Activated CD4-positive, alpha-beta T cell treated with anti-CD3 and anti-CD28 coated beads for 24 hours (primary cell): Measurements from ENCODE around the gene NAV3.

Experiments
- DNase-seq, 2 donors: peaks; one replicate each; pipeline ENCODE4 v3.0.0-alpha.2; 2020; ENCODE audit warnings: low read depth in 2 of 2

NAV3 gene

DNA sequence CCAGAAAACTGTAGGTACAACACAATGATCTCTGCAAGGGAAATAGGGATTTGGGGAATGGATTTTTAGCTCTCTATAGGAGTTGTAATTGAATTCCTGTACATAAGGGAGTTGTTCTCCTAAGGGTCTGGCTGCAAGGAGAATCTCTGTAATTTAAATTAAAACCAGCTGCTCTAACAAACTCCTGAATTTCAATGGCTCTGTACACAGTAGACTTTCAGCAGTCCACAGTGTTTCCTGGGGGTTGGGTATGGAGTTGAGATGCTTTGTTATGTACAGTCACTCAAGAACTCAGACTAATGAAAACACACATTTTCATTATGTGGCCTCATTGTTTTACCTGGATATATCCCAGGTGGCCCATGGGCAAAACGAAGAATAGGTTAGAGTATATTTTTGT lies 93.2 kb downstream of the NAV3 start:
- no peak for DNase-seq

DNA sequence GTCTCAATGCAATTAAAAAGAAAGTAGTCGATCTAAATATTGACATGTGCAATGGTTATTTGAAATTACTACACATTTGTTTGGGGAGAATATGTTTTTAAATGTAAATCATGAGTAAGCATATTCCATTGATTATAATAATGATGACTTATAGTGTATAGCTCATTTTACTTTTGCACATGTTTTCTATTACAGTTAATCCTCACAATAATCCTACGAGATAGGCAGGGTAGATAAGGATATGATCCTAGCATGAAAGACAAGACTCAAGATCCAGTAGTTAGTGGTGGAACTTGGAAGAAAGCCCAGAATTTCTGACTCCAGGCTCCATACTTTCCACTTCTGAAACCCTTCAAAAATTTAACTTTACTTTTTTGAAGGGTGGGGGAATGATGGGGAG lies 94.0 kb downstream of the NAV3 start:
- no peak for DNase-seq

DNA sequence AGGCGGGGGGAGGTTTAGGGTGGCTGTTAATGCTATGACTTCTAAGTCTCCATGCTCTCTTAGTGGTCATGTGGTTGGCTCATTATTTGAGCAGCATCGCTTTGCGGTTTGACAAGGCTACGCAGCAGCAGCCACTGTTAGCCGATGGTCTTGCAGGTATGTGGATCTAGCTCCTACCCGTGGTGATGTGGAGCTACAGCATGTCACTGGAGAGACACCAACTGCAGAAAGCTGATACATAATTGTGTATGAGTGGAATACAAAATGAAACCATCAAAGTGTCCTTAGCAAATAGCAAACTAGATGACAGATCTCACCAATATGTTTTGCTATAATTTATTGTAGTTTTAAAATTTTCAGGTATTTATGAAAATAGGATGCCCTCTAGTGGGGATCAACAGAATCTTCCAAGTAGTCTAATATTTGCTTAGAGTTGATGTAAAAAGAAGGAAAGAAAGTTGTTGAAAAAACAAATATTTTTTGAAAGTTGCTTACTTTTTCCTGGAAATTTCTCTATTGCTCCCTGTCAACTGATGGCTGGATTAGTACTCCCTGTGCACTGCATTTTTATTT lies 94.9 kb downstream of the NAV3 start:
- DNase-seq = no peak

DNA sequence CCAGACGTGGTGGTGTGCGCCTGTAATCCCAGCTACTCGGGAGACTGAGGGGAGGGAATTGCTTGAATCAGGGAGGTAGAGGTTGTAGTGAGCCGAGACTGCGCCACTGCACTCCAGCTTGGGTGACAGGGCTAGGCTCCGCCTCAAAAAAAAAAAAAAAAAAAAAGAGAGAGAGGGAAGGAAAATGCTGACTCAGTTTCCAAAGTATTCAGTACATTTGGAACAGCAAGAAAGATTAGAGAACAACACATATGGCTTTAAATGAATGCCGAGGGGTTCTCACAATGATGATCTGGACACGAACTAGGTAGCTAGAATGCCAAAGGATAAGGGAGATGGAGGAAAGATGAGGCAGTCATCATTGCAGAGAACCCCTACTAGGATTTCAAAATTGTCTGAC lies 97.4 kb downstream of the NAV3 start:
- no peak for DNase-seq

DNA sequence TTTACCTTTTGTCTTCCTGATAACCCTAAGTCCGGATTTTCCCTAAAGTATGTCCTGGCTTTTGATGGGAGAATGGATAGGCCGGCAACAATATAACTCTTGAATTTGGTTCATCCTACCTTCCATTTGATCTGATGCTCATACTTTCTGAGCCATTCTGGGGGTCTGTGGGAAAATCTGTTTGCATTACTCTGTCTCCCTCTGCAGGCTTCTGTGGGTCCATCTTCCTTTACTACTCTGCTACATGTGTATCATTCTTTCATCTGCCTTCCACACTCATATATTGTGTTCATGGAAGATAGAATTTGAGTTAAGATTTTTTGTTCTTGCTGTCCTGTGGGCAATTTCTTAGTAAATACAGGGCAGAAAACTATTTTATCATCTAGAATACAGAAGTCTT lies 101.5 kb downstream of the NAV3 start:
- no peak for DNase-seq

DNA sequence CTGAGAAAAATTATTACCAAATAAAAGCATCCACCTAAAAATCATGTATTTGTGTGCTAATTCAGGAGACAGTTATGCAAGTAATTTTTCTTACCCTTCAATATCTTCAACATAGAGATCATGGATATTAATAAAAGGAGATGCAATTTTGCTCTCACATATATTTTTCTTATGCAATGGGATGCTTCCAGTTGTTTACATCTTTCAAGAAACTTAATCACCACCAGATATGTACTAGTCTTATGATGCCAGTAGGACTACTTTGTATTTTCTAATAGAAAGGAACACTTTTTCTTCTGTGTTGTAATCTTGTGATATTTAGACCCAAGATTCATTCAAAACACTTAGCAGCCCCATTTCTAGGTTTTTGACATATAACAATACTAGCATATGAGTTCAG lies 107.6 kb downstream of the NAV3 start:
- no peak for DNase-seq

DNA sequence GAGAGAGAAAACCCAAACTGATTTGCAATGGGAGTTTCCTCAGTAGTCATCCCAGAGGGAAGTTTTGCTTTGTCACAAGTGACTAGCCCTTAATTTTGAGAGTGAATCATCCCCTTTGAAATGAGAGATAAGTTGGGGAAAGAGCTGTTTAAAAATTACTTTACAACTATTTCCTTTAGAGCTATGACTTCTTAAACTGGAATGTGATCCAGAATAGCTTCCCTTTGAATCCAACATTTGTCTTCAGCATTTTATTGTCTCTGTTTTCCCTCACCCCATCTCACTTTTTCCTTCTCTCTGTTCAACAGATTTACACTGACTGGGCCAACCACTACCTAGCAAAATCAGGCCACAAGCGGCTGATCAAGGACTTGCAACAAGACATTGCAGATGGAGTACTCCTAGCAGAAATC lies 109.3 kb downstream of the NAV3 start:
- DNase-seq = no peak

DNA sequence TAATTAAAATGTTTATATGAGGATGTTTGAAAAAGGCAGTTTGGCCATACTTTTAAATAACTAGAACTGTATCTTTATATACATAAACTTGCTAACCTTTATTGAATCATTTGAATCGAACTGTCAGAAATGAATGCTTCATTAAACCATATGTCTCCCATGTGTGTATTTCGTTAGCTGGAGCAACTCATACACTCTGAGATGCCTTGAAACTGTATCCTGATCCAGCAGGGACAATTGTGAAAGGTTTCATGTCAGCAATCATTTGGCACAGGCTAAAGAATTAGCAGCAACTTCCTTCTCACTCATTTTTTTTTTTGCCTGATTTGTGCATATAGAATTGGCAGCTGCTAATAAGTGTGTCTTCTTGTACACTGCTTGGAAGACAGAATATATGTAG lies 109.9 kb downstream of the NAV3 start:
- no peak for DNase-seq

DNA sequence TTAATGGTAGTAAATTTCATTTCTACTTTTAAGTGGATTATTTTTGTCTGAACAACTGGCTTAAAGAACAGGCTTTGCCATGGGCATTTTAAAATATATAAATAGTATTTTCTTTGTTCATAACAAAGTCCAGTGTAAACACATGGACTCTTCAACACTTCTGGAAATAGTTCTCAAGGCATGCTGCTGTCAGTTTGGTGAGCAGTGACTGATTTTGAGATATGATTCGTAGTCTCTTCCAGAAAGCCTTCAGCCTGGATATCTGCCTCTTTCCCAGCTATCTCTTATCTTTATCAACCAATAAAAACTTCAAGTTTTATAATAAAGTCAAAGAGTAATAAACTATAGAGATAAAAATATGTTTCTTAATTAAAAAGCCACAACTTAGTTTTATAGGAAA lies 110.7 kb downstream of the NAV3 start:
- DNase-seq = no peak

DNA sequence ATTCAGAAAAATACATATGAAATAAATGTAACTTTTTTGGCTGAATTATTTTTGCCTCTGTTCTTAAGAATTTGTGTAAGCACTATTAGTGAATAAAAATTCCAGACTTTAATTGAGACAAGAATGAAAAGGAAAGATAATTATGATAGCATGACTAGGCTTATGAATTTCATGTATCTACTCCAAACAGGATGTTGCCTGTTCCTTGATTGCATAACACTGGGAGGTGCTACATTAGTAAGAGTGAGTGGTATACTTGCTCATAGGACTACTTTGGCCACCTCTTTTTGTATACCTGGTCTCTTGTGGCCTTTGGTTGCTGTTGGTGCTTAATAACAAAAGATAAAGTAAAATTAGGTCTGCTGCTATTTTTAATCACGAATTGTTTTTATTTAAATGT lies 112.8 kb downstream of the NAV3 start:
- DNase-seq = no peak

DNA sequence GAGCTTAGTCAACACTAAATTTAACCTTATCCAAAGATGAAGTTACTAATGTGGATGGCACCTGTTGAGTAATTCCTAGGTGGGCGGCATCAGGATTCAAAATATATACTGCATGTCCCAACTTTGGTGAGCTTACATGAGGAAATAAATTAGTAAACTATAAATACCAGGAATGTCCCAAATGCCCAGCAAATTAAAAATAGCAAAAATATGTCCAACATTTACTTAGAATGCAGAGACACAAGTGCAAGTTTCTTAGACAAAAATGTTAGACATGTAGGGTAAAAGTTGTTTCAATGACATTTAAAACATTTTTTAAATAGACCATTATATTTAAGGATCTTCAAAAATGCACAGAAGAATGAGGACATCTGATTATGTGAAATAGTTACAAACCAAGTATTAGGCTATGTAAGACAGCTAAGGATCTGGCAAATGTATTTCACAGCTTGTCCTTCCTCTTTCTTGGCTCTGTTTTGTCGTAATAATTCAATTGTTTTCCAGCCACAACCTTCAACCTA lies 115.9 kb downstream of the NAV3 start:
- no peak for DNase-seq

DNA sequence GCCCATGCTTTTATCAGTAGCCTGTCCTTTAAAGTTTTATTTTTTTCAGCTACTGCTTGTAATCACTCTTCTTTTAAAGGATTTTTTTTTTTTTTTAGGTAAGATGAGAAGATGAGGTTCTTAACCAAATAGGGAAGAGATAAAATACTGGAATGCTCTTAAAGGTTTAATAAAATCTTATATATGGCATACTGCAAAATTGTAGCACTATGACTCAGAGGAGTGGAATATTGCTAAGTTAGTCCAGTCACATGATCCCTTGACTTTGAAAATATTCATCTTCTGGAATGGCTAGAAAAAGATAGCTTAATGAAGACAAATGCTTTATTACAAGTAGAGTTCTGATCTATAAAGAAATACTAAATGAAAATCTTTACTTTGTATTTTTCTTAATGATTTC lies 116.6 kb downstream of the NAV3 start:
- DNase-seq = no peak

DNA sequence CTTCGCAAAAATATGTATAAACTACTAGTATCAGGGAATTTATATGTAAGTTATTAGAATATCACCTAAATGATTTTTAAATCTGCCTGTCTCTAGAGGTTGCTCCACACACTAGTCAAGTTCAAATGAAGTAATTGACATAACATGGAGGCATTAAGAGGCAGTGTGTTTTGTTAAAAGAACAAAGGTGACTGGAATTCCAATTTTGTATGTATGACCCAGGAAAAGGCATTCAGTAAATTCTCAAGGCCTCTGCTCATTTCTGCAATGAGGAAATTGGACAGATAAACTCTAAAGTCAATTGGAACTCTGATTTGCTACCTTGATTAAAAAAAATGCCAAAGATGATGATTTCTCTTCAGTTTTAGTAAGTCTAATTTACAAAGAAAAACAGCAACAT lies 117.1 kb downstream of the NAV3 start:
- no peak for DNase-seq

DNA sequence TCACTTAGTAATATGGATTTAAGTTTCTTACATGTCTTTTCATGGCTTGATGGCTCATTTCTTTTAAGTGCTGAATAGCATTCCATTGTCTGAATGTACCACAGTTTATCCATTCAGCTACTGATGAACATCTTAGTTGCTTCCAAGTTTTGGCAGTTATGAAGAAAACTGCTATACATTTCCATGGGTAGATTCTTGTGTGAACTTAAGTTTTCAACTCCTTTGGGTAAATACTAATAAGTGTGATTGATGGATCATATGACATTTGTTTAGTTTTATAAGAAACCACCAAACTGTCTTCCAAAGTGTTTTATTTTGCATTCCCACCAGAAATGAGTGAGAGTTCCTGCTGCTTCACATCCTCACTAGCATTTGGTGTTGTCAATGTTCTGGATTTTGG lies 119.2 kb downstream of the NAV3 start:
- DNase-seq = no peak

DNA sequence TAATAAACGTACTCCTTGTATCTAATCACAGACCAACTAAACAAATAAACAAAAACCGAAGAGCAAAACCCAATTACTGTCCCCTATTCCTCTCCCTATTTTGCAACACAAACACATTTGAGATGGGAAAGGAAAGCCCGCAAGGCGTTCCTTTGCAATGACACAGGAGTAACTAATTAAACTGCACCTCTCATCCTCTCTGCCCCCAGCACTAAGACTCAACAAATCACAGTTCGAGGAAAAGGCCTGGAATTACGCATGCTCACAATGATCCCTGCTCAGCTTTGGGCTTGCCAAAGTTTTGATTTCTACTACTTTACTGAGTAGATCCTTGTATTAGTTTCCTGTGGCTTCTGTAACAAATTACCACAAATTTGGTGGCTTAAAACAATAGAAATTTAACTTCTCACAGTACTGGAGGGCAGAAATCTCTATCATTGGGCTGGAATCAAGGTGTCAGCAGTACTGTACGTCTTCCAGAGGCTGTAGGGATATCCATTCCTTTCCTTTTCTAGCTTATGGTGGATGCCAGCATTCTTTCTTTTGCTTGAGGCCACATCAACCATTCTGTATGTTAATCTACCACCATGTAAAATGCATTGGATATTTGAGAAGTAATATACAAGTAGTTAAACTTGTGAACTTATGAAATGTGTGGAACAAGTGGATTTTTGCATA lies 123.0 kb downstream of the NAV3 start:
- DNase-seq = no peak

DNA sequence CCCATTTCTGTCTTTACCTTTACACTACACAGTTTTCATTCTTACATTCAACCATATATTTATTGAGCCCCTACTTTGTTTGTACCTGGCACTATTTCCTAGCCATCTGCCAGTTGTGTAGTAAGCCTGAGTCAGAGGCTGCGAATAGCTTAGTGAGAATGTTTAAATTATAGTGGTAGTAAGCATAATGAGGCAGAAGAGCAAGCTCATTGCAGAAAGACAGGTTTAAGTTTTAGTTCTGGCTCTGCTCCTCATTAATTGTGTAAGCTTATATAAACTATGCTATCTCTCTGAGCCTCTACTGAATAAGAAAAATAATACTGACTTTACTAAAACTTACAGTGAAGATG lies 123.5 kb downstream of the NAV3 start:
- DNase-seq = no peak

DNA sequence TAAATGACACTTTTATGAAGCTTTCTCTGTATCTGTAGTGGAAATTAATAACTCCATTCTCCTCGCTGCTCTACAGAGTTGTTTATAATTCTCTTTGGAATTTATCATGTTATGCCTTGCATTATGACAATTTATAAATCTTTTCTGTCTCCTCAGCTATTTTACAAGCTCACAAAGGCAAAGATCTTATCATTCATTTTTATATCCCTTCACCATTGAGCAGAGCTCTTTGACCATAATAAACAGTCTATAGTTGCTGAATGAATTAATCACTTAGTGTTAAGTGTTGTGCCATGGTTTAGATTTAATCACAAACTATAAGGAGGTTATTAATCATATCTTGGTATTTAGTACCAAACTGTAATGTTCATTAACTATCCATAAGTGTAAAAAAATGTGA lies 126.4 kb downstream of the NAV3 start:
- no peak for DNase-seq

DNA sequence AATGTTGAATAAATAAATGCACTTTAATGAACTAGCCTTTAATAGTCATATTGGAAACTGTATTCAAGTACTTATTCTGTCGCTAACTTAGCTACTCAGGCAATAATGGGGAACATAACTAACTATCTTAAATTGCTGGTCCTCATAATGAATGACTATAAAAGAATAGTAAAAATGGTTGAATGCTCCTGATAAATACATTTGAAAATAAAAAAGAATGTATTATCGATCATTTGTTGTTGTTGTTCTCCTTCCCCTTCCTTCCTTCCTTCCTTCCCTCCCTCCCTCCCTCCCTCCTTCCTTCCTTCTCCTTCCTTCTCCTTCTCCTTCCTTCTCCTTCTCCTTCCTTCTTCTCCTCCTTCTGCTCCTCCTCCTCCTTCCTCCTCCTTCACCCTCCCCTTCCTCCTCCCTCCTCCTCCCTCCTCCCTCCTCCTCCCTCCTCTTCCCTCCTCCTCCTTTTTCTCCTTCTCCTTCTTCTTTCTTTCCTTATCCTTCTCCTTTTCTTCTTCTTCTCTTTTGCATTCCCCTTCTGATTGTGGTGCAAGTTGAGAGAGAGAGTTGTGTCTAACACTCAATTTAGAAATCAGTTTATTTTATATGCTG lies 133.0 kb downstream of the NAV3 start:
- DNase-seq = no peak

DNA sequence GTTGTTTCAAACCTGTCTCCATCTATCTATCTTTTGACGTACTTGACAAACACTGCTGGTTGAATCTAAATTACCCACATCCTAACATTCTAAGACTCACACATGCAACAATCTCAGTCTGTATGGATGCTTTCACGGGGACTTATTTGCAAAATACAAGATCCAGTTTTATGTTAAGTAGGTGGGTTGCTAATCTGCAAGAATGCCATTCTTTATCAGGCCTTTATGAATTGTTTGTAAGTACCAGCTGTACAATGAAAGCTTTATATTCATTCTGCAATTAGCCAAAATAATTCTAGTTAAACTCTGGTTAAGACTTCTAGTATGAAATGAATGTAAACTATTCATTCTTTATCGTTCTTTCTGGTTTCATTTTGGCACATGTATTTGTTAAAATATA lies 135.1 kb downstream of the NAV3 start:
- DNase-seq = no peak

DNA sequence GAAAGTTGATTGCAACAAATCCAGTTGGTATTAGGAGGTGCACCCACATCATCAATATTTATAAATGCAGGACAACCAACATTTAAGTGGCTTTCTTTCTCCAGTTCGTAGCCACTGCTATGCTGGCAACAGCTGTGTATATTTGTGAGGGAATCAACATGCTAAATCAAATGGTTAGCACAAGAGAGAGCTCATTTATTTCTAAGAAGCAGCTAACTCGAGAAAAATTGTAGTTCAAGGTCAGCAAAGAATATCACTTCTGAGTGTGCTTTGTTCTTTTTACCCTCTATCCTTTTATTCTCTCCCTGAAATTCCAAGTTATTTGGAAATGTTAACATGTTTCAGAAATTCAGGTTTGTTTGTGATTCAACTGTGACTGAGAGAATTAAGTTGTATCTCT lies 137.3 kb downstream of the NAV3 start:
- DNase-seq = no peak

DNA sequence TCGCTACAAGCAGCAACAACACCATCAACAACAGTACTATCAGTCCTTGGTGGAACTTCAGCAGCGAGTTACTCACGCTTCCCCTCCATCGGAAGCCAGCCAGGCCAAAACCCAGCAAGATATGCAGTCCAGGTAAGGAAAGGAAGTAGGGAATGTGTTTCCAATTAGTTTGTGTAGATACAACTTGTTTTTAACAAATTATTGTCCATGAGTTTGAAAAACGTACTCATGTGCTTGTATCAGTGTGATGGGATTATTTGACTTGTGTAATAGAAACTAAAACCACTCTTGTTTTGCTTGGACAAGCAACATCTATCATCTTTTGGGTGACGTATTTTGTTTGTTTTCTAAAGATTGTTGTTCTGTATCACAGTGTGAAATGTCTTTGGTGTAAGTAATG lies 137.9 kb downstream of the NAV3 start:
- DNase-seq = no peak

DNA sequence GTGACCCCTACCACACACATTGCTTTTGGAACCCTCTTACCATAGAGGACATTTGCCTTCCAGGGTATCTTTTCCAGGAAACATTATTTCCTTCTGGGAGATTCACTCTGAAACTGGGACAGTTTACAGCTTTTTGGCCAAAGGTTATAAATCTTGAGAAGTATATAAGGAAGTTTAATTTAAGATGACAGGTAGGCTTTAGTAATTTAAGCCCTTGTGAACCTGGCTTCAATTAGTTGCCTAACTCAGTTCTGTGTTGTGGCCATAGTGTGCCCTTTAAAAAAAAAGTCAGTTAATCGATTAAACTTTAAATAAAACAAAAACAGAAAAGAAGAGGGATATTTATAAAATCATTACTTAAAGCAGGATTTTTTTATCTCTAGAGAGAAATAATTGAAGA lies 142.9 kb downstream of the NAV3 start:
- no peak for DNase-seq

DNA sequence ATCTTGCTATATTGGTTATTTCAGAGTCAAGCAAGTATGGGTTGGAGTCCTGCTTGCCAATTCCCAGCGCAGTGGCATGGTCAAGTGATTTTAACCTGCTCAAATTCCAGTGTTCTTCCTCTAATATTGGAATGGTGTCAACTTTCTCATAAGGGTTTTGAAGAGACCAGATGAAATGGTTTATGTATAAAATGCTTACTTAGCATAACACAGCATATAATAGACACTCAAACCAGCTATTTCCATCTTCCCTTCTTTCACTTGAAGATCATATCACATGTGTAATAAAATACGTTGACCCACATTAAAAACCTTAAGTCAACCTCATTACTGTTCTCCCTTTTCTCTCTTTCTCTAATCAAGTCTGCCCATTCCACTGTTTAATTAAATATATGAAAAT lies 144.0 kb downstream of the NAV3 start:
- no peak for DNase-seq
